ENCODE results near the gene TRIM27. TPM values are rescaled to one million over a fixed set of nuclear protein-coding genes. Genes with fewer than 3 reads are reported as not detected.

TRIM27 gene
- total and polyA plus RNA-seq, 2 experiments from 2014 or later, result 57.0 to 60.8 TPM

- Histone ChIP-seq H3K4me2 (peak overlapping the region; percentile 80), H4K20me1 (ENCODE audit: insufficient read depth, poor library complexity, severe bottlenecking) (no peaks in the 10 kb centered on the region), H3K27me3 (no peaks in the 10 kb centered on the region), H3K36me3 (replicated peaks; ENCODE audit: insufficient read depth, low read depth) (no peaks in the 10 kb centered on the region), H3K4me3 (no peak overlapping the region), H3K9me3 (ENCODE audit: low read depth) (no peaks in the 10 kb centered on the region), H3K4me1 (ENCODE audit: insufficient read depth) (no peaks in the 10 kb centered on the region), H3K79me2 (no peaks in the 10 kb centered on the region), H2AFZ (no peak overlapping the region), H3K27ac (no peak overlapping the region), H3K9me2 (replicated peaks; ENCODE audit: insufficient read depth) (no peaks in the 10 kb centered on the region)
- DNase-seq (ENCODE audit: low spot score), result no peak
- WGBS (ENCODE audit: low lambda C conversion rate, missing lambda C conversion rate), result 70% methylated on average over 6 of the region's 6 CpGs
- TF ChIP-seq EZH2phosphoT487 (IDR thresholded peaks at IDR 0.05; ENCODE audit: low read depth, severe bottlenecking, unreplicated experiment) (no peak), EZH2 (IDR thresholded peaks at IDR 0.05; ENCODE audit: borderline replicate concordance) (no peak), CTCF (IDR thresholded peaks at IDR 0.05; ENCODE audit: poor library complexity) (no peak)
Observed at GRCh38 chr6:28943223-28943556, 19.4 kb upstream of the TRIM27 start.

- Histone ChIP-seq H3K4me2 (peak overlapping the region; percentile 80), H3K27ac (no peak overlapping the region), H3K9me2 (replicated peaks; ENCODE audit: insufficient read depth) (no peaks in the 10 kb centered on the region), H3K27me3 (no peaks in the 10 kb centered on the region), H2AFZ (peak overlapping the region; percentile 17), H3K4me1 (ENCODE audit: insufficient read depth) (no peaks in the 10 kb centered on the region), H3K36me3 (replicated peaks; ENCODE audit: insufficient read depth, low read depth) (no peaks in the 10 kb centered on the region), H3K4me3 (peak overlapping the region; percentile 19), H3K79me2 (no peaks in the 10 kb centered on the region), H3K9me3 (ENCODE audit: low read depth) (no peaks in the 10 kb centered on the region), H4K20me1 (ENCODE audit: insufficient read depth, poor library complexity, severe bottlenecking) (no peaks in the 10 kb centered on the region)
- DNase-seq (ENCODE audit: low spot score), result peak; percentile 88
- 15% methylated on average over 13 of the region's 13 CpGs for WGBS (ENCODE audit: low lambda C conversion rate, missing lambda C conversion rate)
- no peak for TF ChIP-seq EZH2phosphoT487 (IDR thresholded peaks at IDR 0.05; ENCODE audit: low read depth, severe bottlenecking, unreplicated experiment)
- TF ChIP-seq CTCF (IDR thresholded peaks at IDR 0.05; ENCODE audit: poor library complexity), result no peak
- no peak for TF ChIP-seq EZH2 (IDR thresholded peaks at IDR 0.05; ENCODE audit: borderline replicate concordance)
Observed at GRCh38 chr6:28941684-28942448, 18.1 kb upstream of the TRIM27 start.

DNA sequence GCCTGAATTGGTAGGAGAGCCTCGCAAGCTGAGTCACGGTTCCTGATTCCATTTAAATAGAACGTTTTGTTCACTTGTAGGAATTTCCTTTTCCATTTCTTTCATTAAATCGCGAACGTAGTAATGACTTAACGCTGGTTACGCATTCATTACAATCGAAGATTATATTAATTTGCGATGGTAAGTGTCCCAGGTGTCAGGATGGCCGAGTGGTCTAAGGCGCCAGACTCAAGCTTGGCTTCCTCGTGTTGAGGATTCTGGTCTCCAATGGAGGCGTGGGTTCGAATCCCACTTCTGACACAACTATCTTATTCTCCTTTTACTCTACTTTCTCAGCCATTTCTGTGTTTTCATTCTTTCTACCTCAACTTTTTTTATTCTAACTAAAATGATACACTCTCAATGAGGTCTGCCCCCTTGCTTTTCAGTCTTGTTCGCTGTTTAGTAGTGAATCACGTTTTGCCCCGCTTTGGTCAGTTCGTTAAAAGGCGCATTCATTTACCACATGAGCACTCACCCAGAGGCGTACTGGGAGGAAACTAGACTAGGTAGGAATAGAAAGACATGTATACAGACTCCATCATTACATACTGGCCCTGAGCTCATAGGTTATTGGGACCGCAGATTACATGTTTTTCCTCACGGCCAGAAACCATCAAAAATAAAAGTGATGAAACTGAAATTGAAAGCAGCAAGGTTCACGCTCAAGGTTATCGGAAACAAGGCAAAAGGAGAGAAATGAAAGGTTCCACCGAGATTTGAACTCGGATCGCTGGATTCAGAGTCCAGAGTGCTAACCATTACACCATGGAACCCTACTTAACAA lies 17.3 kb upstream of the TRIM27 start:
- peak overlapping the region; percentile 85 for H3K4me3 ChIP-seq
- H3K9me2 ChIP-seq (replicated peaks; ENCODE audit: insufficient read depth), result no peaks in the 10 kb centered on the region
- H3K4me2 ChIP-seq, result peak overlapping the region; percentile 80
- WGBS (ENCODE audit: low lambda C conversion rate, missing lambda C conversion rate), result 1% methylated on average over 28 of the region's 28 CpGs
- no peaks in the 10 kb centered on the region for H3K79me2 ChIP-seq
- H2AFZ ChIP-seq, result peak overlapping the region; percentile 83
- DNase-seq (ENCODE audit: low spot score), result peak; percentile 92
- no peaks in the 10 kb centered on the region for H3K4me1 ChIP-seq (ENCODE audit: insufficient read depth)
- H3K9me3 ChIP-seq (ENCODE audit: low read depth), result no peaks in the 10 kb centered on the region
- no peaks in the 10 kb centered on the region for H4K20me1 ChIP-seq (ENCODE audit: insufficient read depth, poor library complexity, severe bottlenecking)
- peak overlapping the region; percentile 82 for H3K27ac ChIP-seq
- no peak for TF ChIP-seq EZH2phosphoT487 (IDR thresholded peaks at IDR 0.05; ENCODE audit: low read depth, severe bottlenecking, unreplicated experiment)
- no peak for TF ChIP-seq CTCF (IDR thresholded peaks at IDR 0.05; ENCODE audit: poor library complexity)
- TF ChIP-seq EZH2 (IDR thresholded peaks at IDR 0.05; ENCODE audit: borderline replicate concordance), result no peak
- H3K27me3 ChIP-seq, result no peaks in the 10 kb centered on the region
- H3K36me3 ChIP-seq (replicated peaks; ENCODE audit: insufficient read depth, low read depth), result no peaks in the 10 kb centered on the region

Data from hepatocyte (in vitro differentiated cells).